ENCODE measurements around the gene NOVA1.
"Not testable (repeated sequence)": the region's sequence is repeated elsewhere in the genome, so short reads cannot be mapped to it uniquely, and the experiment has no call there.

Gene NOVA1

GRCh38 chr14:26597589-26598080 is at the start of gene NOVA1:
Gene NOVA1 (minus strand): TSS chr14:26598033. CDS start chr14:26597436, 597 bp downstream.
- peak in 1 of 2 donors; percentile 5 for DNase-seq

GRCh38 chr14:26645057-26645456 is 47.2 kb upstream of the NOVA1 start:
- not testable (repeated sequence) for DNase-seq

GRCh38 chr14:26636561-26636960 is 38.7 kb upstream of the NOVA1 start:
- DNase-seq = no peak

GRCh38 chr14:26634946-26635345 is 37.1 kb upstream of the NOVA1 start:
- not testable (repeated sequence) for DNase-seq

GRCh38 chr14:26626256-26626655 is 28.4 kb upstream of the NOVA1 start:
- DNase-seq = no peak

GRCh38 chr14:26622611-26623010 is 24.8 kb upstream of the NOVA1 start:
- DNase-seq = no peak

GRCh38 chr14:26621807-26622560 is 24.2 kb upstream of the NOVA1 start:
- DNase-seq = no peak

GRCh38 chr14:26621364-26621763 is 23.5 kb upstream of the NOVA1 start:
- no peak for DNase-seq

GRCh38 chr14:26611259-26611658 is 13.4 kb upstream of the NOVA1 start:
- DNase-seq = no peak

GRCh38 chr14:26606729-26607312 is 9.0 kb upstream of the NOVA1 start:
- no peak for DNase-seq

GRCh38 chr14:26605602-26606001 is 7.8 kb upstream of the NOVA1 start:
- DNase-seq = no peak

GRCh38 chr14:26602902-26603301 is 5.1 kb upstream of the NOVA1 start:
- DNase-seq = no peak

- DNase-seq = no peak
Observed at GRCh38 chr14:26601856-26602255, 4.0 kb upstream of the NOVA1 start.

GRCh38 chr14:26599291-26599690 is 1.5 kb upstream of the NOVA1 start:
- no peak for DNase-seq

GRCh38 chr14:26598672-26599131 is 869 bp upstream of the NOVA1 start:
- DNase-seq = no peak

- peak; percentile 6 to 17 for DNase-seq
Observed at GRCh38 chr14:26598081-26598671, 343 bp upstream of the NOVA1 start.

GRCh38 chr14:26597071-26597588 is 703 bp downstream of the NOVA1 start:
- DNase-seq = no peak

- no peak for DNase-seq
Observed at GRCh38 chr14:26596543-26597061, 1.2 kb downstream of the NOVA1 start.

- DNase-seq = no peak
Observed at GRCh38 chr14:26595926-26596542, 1.8 kb downstream of the NOVA1 start.

- no peak for DNase-seq
Observed at GRCh38 chr14:26594756-26595545, 2.9 kb downstream of the NOVA1 start.

GRCh38 chr14:26594148-26594547 is 3.7 kb downstream of the NOVA1 start:
- DNase-seq = no peak

GRCh38 chr14:26593357-26593756 is 4.5 kb downstream of the NOVA1 start:
- no peak for DNase-seq

Data from stimulated activated CD4-positive, alpha-beta T cell treated with anti-CD3 and anti-CD28 coated beads, Interleukin-2, amount 100 ng/mL, for 24 hours (primary cell).